Hepatocyte (in vitro differentiated cells): Measurements from ENCODE around the gene PACRG. TPM values are rescaled to one million over a fixed set of nuclear protein-coding genes. Genes with fewer than 3 reads are reported as not detected.

Experiments used
- DNase-seq: peaks from one replicate; pipeline ENCODE4 v3.0.0-alpha.2; 2016; ENCODE audit warnings: low spot score
- H2AFZ ChIP-seq: fragments of 200-600 bp; sonication (generic); 2 replicates; pipeline ENCODE4 v1.6.0; 2016; ENCODE audit warnings: antibody characterized with exemption, mild to moderate bottlenecking
- H3K27ac ChIP-seq: fragments of 200-600 bp; sonication (generic); 2 replicates; pipeline ENCODE4 v1.5.1; 2016; ENCODE audit warnings: mild to moderate bottlenecking
- H3K27me3 ChIP-seq: fragments of 200-600 bp; sonication (generic); 2 replicates; pipeline ENCODE4 v1.6.1; 2016
- H3K36me3 ChIP-seq: fragments of 200-600 bp; sonication (generic); replicated peaks from 2 replicates; pipeline ENCODE4 v1.5.1; 2016; ENCODE audit warnings: low read depth; ENCODE audit not compliant: insufficient read depth
- H3K4me1 ChIP-seq: fragments of 200-600 bp; sonication (generic); 2 replicates; pipeline ENCODE4 v1.5.1; 2016; ENCODE audit warnings: mild to moderate bottlenecking, moderate library complexity; ENCODE audit not compliant: insufficient read depth
- H3K4me2 ChIP-seq: fragments of 200-600 bp; sonication (generic); 2 replicates; pipeline ENCODE4 v1.6.0; 2016
- H3K4me3 ChIP-seq: fragments of 200-600 bp; sonication (generic); 2 replicates; pipeline ENCODE4 v1.5.1; 2016; ENCODE audit warnings: mild to moderate bottlenecking
- H3K79me2 ChIP-seq: fragments of 200-600 bp; sonication (generic); 2 replicates; pipeline ENCODE4 v1.6.0; 2017; ENCODE audit warnings: mild to moderate bottlenecking
- H3K9me2 ChIP-seq: fragments of 200-600 bp; sonication (generic); replicated peaks from 2 replicates; pipeline ENCODE4 v1.6.0; 2017; ENCODE audit warnings: mild to moderate bottlenecking; ENCODE audit not compliant: insufficient read depth
- H3K9me3 ChIP-seq: fragments of 200-600 bp; sonication (generic); 2 replicates; pipeline ENCODE4 v1.5.1; 2016; ENCODE audit warnings: low read depth, mild to moderate bottlenecking
- H4K20me1 ChIP-seq: fragments of 200-600 bp; sonication (generic); 2 replicates; pipeline ENCODE4 v1.6.0; 2016; ENCODE audit warnings: mild to moderate bottlenecking; ENCODE audit not compliant: insufficient read depth, poor library complexity, severe bottlenecking
- EZH2 ChIP-seq: fragments of 200-600 bp; sonication (generic); IDR thresholded peaks from 2 replicates; pipeline ENCODE4 v1.6.1; 2016; ENCODE audit warnings: antibody characterized with exemption, mild to moderate bottlenecking, borderline replicate concordance
- EZH2phosphoT487 ChIP-seq: fragments of 200-600 bp; sonication (generic); IDR thresholded peaks from one replicate; pipeline ENCODE4 v1.6.1; 2018; ENCODE audit warnings: antibody characterized with exemption, mild to moderate bottlenecking, low read depth, moderate library complexity; ENCODE audit not compliant: unreplicated experiment, severe bottlenecking
- WGBS: methylation state at CpG from one replicate; pipeline ENCODE4 v1.1.6; 2016; ENCODE audit warnings: low lambda C conversion rate; ENCODE audit errors: missing lambda C conversion rate; 5-methylcytosine and 5-hydroxymethylcytosine counted together
- polyA plus RNA-seq: library from polyadenylated mRNA; unstranded; fragments of >200 nt; fragmentation: Nextera tagmentation; extraction: Ambion mirVana; gene quantifications from 2 replicates; pipeline ENCODE4 v1.2.1, GENCODE V29; 2016
- total RNA-seq: library from RNA; depleted of rRNA; stranded (reverse); fragments of >200 nt; gene quantifications from 2 replicates; pipeline ENCODE4 v1.2.3, GENCODE V29; 2014
- TF ChIP-seq, protein P1 (sequence below): fragments of 200-600 bp; sonication (generic); IDR thresholded peaks from 2 replicates; pipeline ENCODE4 v1.5.1; 2016; ENCODE audit warnings: antibody characterized with exemption, mild to moderate bottlenecking; ENCODE audit not compliant: poor library complexity

Gene PACRG
- total and polyA plus RNA-seq, 2 experiments from 2014 or later = 0.91 to 2.6 TPM

- no peak overlapping the region for H3K4me2 ChIP-seq
- no peak overlapping the region for H2AFZ ChIP-seq
- no peak for DNase-seq
- H3K79me2 ChIP-seq = no peaks in the 10 kb centered on the region
- H3K36me3 ChIP-seq = no peaks in the 10 kb centered on the region
- no peaks in the 10 kb centered on the region for H3K27me3 ChIP-seq
- H4K20me1 ChIP-seq = no peaks in the 10 kb centered on the region
- H3K4me3 ChIP-seq = no peak overlapping the region
- no peaks in the 10 kb centered on the region for H3K9me3 ChIP-seq
- no peaks in the 10 kb centered on the region for H3K9me2 ChIP-seq
- H3K27ac ChIP-seq = no peak overlapping the region
- WGBS = 87% methylated on average over 8 of the region's 8 CpGs
- no peaks in the 10 kb centered on the region for H3K4me1 ChIP-seq
- TF ChIP-seq, protein P1, sequence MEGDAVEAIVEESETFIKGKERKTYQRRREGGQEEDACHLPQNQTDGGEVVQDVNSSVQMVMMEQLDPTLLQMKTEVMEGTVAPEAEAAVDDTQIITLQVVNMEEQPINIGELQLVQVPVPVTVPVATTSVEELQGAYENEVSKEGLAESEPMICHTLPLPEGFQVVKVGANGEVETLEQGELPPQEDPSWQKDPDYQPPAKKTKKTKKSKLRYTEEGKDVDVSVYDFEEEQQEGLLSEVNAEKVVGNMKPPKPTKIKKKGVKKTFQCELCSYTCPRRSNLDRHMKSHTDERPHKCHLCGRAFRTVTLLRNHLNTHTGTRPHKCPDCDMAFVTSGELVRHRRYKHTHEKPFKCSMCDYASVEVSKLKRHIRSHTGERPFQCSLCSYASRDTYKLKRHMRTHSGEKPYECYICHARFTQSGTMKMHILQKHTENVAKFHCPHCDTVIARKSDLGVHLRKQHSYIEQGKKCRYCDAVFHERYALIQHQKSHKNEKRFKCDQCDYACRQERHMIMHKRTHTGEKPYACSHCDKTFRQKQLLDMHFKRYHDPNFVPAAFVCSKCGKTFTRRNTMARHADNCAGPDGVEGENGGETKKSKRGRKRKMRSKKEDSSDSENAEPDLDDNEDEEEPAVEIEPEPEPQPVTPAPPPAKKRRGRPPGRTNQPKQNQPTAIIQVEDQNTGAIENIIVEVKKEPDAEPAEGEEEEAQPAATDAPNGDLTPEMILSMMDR = no peak
- TF ChIP-seq EZH2phosphoT487 (no peak), EZH2 (no peak)
These were observed 371.2 kb downstream of the PACRG start for GRCh38 chr6:163098827-163099479.

- H3K27ac ChIP-seq = no peak overlapping the region
- no peak overlapping the region for H2AFZ ChIP-seq
- DNase-seq = no peak
- H3K9me3 ChIP-seq = no peaks in the 10 kb centered on the region
- H3K4me2 ChIP-seq = no peak overlapping the region
- no peaks in the 10 kb centered on the region for H3K4me1 ChIP-seq
- WGBS = 86% methylated on average over 27 of the region's 27 CpGs
- H4K20me1 ChIP-seq = no peaks in the 10 kb centered on the region
- H3K9me2 ChIP-seq = no peaks in the 10 kb centered on the region
- no peak overlapping the region for H3K4me3 ChIP-seq
- TF ChIP-seq EZH2phosphoT487 (no peak), EZH2 (no peak)
- TF ChIP-seq, protein P1 = no peak
- no peaks in the 10 kb centered on the region for H3K36me3 ChIP-seq
- no peaks in the 10 kb centered on the region for H3K27me3 ChIP-seq
- H3K79me2 ChIP-seq = no peaks in the 10 kb centered on the region
These were observed 371.9 kb downstream of the PACRG start for GRCh38 chr6:163099621-163100171.

GRCh38 chr6:163100259-163100658 lies 372.5 kb downstream of the PACRG start:
- no peaks in the 10 kb centered on the region for H3K9me2 ChIP-seq
- no peak overlapping the region for H2AFZ ChIP-seq
- H3K27me3 ChIP-seq = no peaks in the 10 kb centered on the region
- no peak overlapping the region for H3K4me2 ChIP-seq
- H3K27ac ChIP-seq = no peak overlapping the region
- H3K4me3 ChIP-seq = no peak overlapping the region
- DNase-seq = no peak
- no peaks in the 10 kb centered on the region for H3K79me2 ChIP-seq
- 97% methylated on average over 27 of the region's 27 CpGs for WGBS
- H4K20me1 ChIP-seq = no peaks in the 10 kb centered on the region
- no peaks in the 10 kb centered on the region for H3K9me3 ChIP-seq
- H3K4me1 ChIP-seq = no peaks in the 10 kb centered on the region
- TF ChIP-seq EZH2 = no peak
- TF ChIP-seq EZH2phosphoT487 = no peak
- TF ChIP-seq, protein P1 = no peak
- no peaks in the 10 kb centered on the region for H3K36me3 ChIP-seq
